Motor neuron (in vitro differentiated cells): ENCODE measurements around the gene ZNF385B. TPM values are rescaled to one million over a fixed set of nuclear protein-coding genes. Genes with fewer than 3 reads are reported as not detected.
"Not testable (repeated sequence)": the region's sequence is repeated elsewhere in the genome, so short reads cannot be mapped to it uniquely, and the experiment has no call there.

ENCODE experiments used
- ATAC-seq, 8 experiments: fragments of 200-7000 bp; cut with Tn5 transposase; replicated peaks in 6 of 8; 2 replicates each; pipeline ENCODE4 v1.8.0; 2021; ENCODE audit warnings: mild to moderate bottlenecking in 8 of 8, moderate library complexity in 8 of 8
- H3K27ac ChIP-seq, 2 donors: fragments of 250-450 bp; sonication (Bioruptor Pico); 2 replicates each; pipeline ENCODE4 v1.9.0; 2021; ENCODE audit warnings: antibody characterized with exemption in 2 of 2, mild to moderate bottlenecking in 2 of 2, moderate library complexity in 1 of 2
- H3K4me1 ChIP-seq, 2 donors: fragments of 250-450 bp; sonication (Bioruptor Pico); replicated peaks in 1 of 2; 2 replicates each; pipeline ENCODE4 v1.6.1; 2021; ENCODE audit warnings: antibody characterized with exemption in 2 of 2, mild to moderate bottlenecking in 2 of 2, moderate library complexity in 1 of 2
- H3K4me3 ChIP-seq, 5 donors: fragments of 250-450 bp; sonication (Bioruptor Pico); 2 replicates each; pipeline ENCODE4 v1.9.0; 2021; ENCODE audit warnings: antibody characterized with exemption in 5 of 5, mild to moderate bottlenecking in 5 of 5, moderate library complexity in 4 of 5
- WGBS, 10 experiments: fragments of 450-650 bp; shearing (Covaris generic); methylation state at CpG; one replicate each; pipeline ENCODE4 v1.0.0; 2022; 5-methylcytosine and 5-hydroxymethylcytosine counted together
- in situ Hi-C, 9 experiments: fragments of 400-800 bp; cut with MboI; loops; one replicate each; pipeline ENCODE4 v1.15.0; 2021; ENCODE audit warnings: low sequenced_read_pairs in 9 of 9, low pct_unique_long_range_greater_than_20kb in 2 of 9; ENCODE audit not compliant: unreplicated experiment in 9 of 9
- total RNA-seq, 8 experiments: library from RNA; unstranded; fragments of 300-600 nt; gene quantifications; 2 replicates each; pipeline versions ENCODE4 v1.2.3 to v1.2.4, GENCODE V29; 2022

ZNF385B gene
- total RNA-seq, 8 experiments from 2014 or later, result 0.14 to 1.6 (median 0.74) TPM; not detected in 2

DNA sequence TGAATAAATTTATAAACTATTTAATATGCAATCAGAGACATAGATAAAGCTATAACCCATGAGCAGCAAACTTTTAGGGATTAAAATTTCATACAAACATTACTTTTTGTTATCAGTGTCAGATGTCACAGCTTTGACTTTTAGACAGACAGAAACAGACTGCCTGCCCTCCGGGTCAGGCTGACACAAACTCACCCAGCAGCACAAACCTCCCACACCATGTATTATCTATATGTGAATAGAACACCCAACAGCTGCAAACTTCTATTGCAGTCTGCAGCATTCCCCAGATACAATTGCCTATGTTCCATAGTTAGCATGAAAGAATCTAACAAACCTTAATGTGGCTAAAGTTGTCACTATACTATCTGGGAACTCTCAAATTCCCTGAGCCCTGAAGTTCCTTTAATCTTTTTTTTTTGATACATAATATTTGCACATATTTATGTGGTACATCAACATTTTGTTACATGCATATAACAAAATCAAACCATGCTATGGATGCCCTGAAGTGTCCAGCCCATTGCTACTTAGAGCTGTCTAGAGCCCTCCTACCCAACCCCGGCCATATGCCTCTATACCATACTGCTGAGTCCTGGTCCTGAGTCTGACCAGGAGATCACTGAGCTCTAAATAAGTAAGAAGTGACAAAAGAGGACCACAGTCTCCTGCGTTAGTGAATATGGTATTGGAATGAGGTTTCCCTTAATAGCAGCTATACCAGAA lies 214.4 kb downstream of the ZNF385B start:
- WGBS, 10 experiments, result 18 to 100% (median 75%) methylated on average over 1 to 3 of the region's 3 CpGs; no CpG with 5 or more reads in 4 of the 10 experiments
- in situ Hi-C loops, result no loop called here
- Histone ChIP-seq H3K4me1 (no peaks in the 10 kb centered on the region), H3K27ac (no peak overlapping the region), H3K4me3 (no peak overlapping the region)
- peak in 2 of 8 experiments; percentile 25 to 81 for ATAC-seq

- in situ Hi-C loops, result no loop called here
- peak in 1 of 8 experiments; percentile 72 for ATAC-seq
- WGBS, 10 experiments, result 17 to 92% (median 80%) methylated on average over 2 to 9 of the region's 9 CpGs
- Histone ChIP-seq H3K4me1 (no peaks in the 10 kb centered on the region), H3K4me3 (no peak overlapping the region), H3K27ac (no peak overlapping the region)
These were observed 215.1 kb downstream of the ZNF385B start for GRCh38 chr2:179646173-179646769.

- 0 to 100% (median 67%) methylated on average over 1 to 2 of the region's 2 CpGs; no CpG with 5 or more reads in 4 of the 10 experiments for WGBS, 10 experiments
- in situ Hi-C loops, result no loop called here
- H3K4me1 ChIP-seq, result no peaks in the 10 kb centered on the region
- H3K27ac ChIP-seq, result no peak overlapping the region
- no peak overlapping the region for H3K4me3 ChIP-seq
- peak in 1 of 8 experiments; percentile 22 for ATAC-seq
These were observed 216.4 kb downstream of the ZNF385B start for GRCh38 chr2:179645047-179645446.

- Histone ChIP-seq H3K27ac (no peak overlapping the region), H3K4me1 (no peaks in the 10 kb centered on the region), H3K4me3 (no peak overlapping the region)
- WGBS, 10 experiments, result 49 to 100% (median 86%) methylated on average over 1 to 2 of the region's 2 CpGs; no CpG with 5 or more reads in 1 of the 10 experiments
- no peak for ATAC-seq
- in situ Hi-C loops, result no loop called here
These were observed 218.9 kb downstream of the ZNF385B start for GRCh38 chr2:179642462-179642861.

DNA sequence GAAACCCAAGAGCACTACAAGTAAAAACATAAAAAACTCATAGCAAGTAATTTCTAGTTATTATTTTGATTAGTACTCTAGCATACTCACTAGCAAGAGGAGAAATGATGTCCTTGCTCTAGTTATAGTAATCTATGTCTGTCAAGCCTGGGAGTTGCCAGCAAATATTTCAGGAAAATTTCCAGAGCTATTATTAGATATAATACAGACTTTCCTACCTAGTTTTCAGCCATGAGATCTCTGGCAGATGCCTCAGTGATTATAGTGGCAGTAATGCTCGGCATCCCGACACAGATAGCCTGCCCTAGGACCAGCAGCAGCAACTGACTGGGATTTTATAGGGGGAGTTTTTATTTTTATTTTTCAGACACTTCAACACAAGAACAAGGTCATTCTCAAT lies 224.4 kb downstream of the ZNF385B start:
- in situ Hi-C loops, result no loop called here

DNA sequence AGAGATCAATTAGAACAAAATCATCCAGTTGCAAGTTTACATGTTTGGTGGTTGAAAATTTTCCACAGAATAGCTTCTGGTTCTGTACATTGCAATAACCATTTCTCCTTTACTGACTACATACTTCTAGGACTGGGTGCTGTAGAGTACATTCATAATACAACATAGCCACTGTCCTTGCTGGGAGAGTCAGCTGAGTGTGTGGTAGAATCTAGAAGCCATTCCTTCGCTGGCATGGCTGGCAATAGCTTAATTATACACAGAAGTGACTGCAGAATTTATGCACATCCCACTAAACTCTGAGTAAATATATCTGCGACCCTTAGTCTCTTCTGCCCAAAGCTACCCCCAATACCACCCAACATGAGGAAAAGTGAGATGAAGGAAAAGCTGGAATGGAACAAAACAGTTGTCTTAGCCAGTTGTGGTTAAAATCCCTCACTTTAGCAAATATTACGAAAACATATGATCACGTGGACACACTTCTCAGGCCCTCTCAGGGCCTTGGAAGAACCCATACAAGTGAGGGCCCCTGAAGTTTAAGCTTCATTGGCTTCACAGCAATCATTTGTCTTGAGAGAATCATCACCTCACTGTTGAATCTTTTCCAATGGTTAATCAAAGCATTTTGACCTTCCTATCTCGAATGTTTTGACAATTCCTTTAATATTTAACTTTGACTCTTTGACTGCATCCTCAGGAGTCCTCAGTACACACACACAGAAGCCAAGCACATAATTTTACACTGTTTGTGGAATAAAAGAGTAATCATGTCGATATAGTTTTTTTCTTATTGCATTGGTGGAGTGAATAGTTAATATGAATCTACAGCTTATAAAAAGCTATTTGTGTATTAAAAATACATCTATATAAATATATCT lies 225.1 kb downstream of the ZNF385B start:
- no peak for ATAC-seq
- no peaks in the 10 kb centered on the region for H3K4me1 ChIP-seq
- H3K27ac ChIP-seq, result no peak overlapping the region
- 43 to 78% (median 58%) methylated on average over 1 to 6 of the region's 6 CpGs; no CpG with 5 or more reads in 1 of the 10 experiments for WGBS, 10 experiments
- no peak overlapping the region for H3K4me3 ChIP-seq
- in situ Hi-C loops, result no loop called here

More for the DNA sequence above, 224.4 kb downstream of the ZNF385B start:
- no peak overlapping the region for H3K4me3 ChIP-seq
- 7 to 100% (median 72%) methylated on average over 2 of the region's 2 CpGs; no CpG with 5 or more reads in 2 of the 10 experiments for WGBS, 10 experiments
- H3K27ac ChIP-seq, result no peak overlapping the region
- no peaks in the 10 kb centered on the region for H3K4me1 ChIP-seq
- ATAC-seq, result no peak

- 20 to 100% (median 81%) methylated on average over 1 to 2 of the region's 2 CpGs; no CpG with 5 or more reads in 2 of the 10 experiments for WGBS, 10 experiments
- H3K4me1 ChIP-seq, ATAC-seq, H3K4me3 ChIP-seq, H3K27ac ChIP-seq, in situ Hi-C loops: not testable (repeated sequence)
These were observed 229.5 kb downstream of the ZNF385B start for GRCh38 chr2:179631769-179632385.

- 20 to 83% (median 74%) methylated on average over 1 to 4 of the region's 5 CpGs; no CpG with 5 or more reads in 4 of the 10 experiments for WGBS, 10 experiments
- H3K4me1 ChIP-seq, in situ Hi-C loops, ATAC-seq, H3K4me3 ChIP-seq, H3K27ac ChIP-seq: not testable (repeated sequence)
These were observed 231.6 kb downstream of the ZNF385B start for GRCh38 chr2:179629776-179630175.

GRCh38 chr2:179626261-179626660 lies 235.2 kb downstream of the ZNF385B start:
- in situ Hi-C loops, result no loop called here
- ATAC-seq, result no peak
- Histone ChIP-seq H3K4me3 (no peak overlapping the region), H3K4me1 (no peaks in the 10 kb centered on the region), H3K27ac (no peak overlapping the region)
- WGBS, 10 experiments, result 67 to 100% (median 93%) methylated on average over 1 to 2 of the region's 2 CpGs; no CpG with 5 or more reads in 1 of the 10 experiments

GRCh38 chr2:179622635-179623300 lies 238.6 kb downstream of the ZNF385B start:
- no peak overlapping the region for H3K27ac ChIP-seq
- H3K4me3 ChIP-seq, result no peak overlapping the region
- no peaks in the 10 kb centered on the region for H3K4me1 ChIP-seq
- no peak for ATAC-seq
- in situ Hi-C loops, result no loop called here
- WGBS, 10 experiments, result 58 to 100% (median 93%) methylated on average over 2 to 3 of the region's 3 CpGs; no CpG with 5 or more reads in 1 of the 10 experiments

DNA sequence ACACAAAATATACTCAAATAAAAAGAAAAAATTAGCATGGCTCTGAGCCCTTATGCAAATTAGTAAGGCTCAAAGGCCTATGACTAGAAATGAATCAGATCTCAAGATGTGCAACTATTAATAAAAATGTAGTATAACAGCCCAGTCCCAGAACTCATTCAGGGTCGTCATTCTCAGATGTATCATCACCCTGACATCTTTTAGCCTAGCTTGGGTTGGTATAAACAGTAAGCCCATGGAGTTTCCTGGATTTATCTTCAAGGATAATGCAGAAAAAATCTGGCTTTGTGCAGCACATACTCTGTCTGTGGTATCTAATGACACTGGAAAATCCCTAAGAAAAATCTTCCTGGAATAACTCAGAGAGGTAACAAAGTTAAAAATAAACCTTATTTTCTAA lies 239.3 kb downstream of the ZNF385B start:
- ATAC-seq, result peak in 7 of 8 experiments; percentile 33 to 78 (median 56)
- H3K4me1 ChIP-seq, result no peaks in the 10 kb centered on the region
- in situ Hi-C loops, result no loop called here
- no peak overlapping the region for H3K27ac ChIP-seq
- 13 to 90% (median 60%) methylated on average over 1 of the region's 1 CpG; no CpG with 5 or more reads in 3 of the 10 experiments for WGBS, 10 experiments
- no peak overlapping the region for H3K4me3 ChIP-seq

GRCh38 chr2:179619947-179620467 lies 241.4 kb downstream of the ZNF385B start:
- in situ Hi-C loops, result no loop called here
- 56 to 100% (median 100%) methylated on average over 1 of the region's 1 CpG; no CpG with 5 or more reads in 1 of the 10 experiments for WGBS, 10 experiments
- no peak overlapping the region for H3K27ac ChIP-seq
- no peaks in the 10 kb centered on the region for H3K4me1 ChIP-seq
- no peak for ATAC-seq
- no peak overlapping the region for H3K4me3 ChIP-seq
